HCT116 (cell line): ENCODE results near the gene HSPA2.

Experiments used
- POLR2AphosphoS5 ChIP-seq: IDR thresholded peaks from 2 replicates; pipeline ENCODE4 v1.6.1; 2011; ENCODE audit warnings: mild to moderate bottlenecking, low read depth, low read length, moderate library complexity
- TF ChIP-seq, protein P1 (sequence below), 3 experiments: fragments of 200-600 bp in 1 of 3; sonication (generic) in 1 of 3; IDR thresholded peaks in 2 of 3; conservative IDR thresholded peaks in 1 of 3; 2 replicates each; pipeline ENCODE4 v1.5.1; 2012 to 2017; ENCODE audit warnings: low read depth in 2 of 3, low read length in 2 of 3, antibody characterized with exemption in 1 of 3, borderline replicate concordance in 1 of 3, control low read depth in 1 of 3, mild to moderate bottlenecking in 1 of 3, mixed read lengths in 1 of 3, mixed run types in 1 of 3, moderate library complexity in 1 of 3; ENCODE audit not compliant: insufficient read depth in 1 of 3

DNA sequence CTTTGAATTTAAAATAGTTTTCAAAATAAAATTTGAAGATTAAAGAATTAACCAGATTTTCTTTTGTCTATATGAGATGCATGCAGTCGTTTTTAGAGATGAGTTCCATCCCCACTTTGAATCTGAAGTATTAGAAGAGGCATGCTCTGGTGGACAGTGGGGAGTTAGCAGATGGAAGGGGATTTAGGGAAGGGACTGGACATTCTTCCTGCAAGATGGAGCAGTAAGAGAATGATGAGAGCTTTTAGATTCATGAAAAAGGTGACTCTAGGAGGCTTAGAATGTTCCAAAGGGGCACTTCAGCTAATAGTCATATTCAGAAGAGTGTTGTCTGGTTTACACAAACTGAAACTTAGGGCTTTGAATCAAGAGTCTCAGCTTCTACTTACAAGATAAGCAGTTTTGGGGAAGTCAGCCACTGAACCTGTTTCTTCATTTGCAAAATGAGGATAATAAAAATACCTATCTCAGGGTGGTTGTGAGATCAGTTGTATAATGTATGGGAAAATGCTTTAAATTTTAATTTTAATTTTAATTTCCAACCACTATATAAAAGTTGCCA is 32.2 kb upstream of the HSPA2 start:
- TF ChIP-seq, protein P1, sequence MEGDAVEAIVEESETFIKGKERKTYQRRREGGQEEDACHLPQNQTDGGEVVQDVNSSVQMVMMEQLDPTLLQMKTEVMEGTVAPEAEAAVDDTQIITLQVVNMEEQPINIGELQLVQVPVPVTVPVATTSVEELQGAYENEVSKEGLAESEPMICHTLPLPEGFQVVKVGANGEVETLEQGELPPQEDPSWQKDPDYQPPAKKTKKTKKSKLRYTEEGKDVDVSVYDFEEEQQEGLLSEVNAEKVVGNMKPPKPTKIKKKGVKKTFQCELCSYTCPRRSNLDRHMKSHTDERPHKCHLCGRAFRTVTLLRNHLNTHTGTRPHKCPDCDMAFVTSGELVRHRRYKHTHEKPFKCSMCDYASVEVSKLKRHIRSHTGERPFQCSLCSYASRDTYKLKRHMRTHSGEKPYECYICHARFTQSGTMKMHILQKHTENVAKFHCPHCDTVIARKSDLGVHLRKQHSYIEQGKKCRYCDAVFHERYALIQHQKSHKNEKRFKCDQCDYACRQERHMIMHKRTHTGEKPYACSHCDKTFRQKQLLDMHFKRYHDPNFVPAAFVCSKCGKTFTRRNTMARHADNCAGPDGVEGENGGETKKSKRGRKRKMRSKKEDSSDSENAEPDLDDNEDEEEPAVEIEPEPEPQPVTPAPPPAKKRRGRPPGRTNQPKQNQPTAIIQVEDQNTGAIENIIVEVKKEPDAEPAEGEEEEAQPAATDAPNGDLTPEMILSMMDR (IDR thresholded peaks at IDR 0.05 in 2 of 3, conservative IDR thresholded peaks at IDR 0.05 in 1 of 3; ENCODE audit: borderline replicate concordance in 1 of 3, insufficient read depth in 1 of 3, low read depth in 2 of 3, low read length in 2 of 3) = no peak
- TF ChIP-seq POLR2AphosphoS5 = no peak
